ENCODE results near the gene DMAC2. TPM values are rescaled to one million over a fixed set of nuclear protein-coding genes. Genes with fewer than 3 reads are reported as not detected.
"Not testable (repeated sequence)": the region's sequence is repeated elsewhere in the genome, so short reads cannot be mapped to it uniquely, and the experiment has no call there.

Gene DMAC2
- total RNA-seq, result 62.0 and 63.7 TPM in 2 replicates

DNA sequence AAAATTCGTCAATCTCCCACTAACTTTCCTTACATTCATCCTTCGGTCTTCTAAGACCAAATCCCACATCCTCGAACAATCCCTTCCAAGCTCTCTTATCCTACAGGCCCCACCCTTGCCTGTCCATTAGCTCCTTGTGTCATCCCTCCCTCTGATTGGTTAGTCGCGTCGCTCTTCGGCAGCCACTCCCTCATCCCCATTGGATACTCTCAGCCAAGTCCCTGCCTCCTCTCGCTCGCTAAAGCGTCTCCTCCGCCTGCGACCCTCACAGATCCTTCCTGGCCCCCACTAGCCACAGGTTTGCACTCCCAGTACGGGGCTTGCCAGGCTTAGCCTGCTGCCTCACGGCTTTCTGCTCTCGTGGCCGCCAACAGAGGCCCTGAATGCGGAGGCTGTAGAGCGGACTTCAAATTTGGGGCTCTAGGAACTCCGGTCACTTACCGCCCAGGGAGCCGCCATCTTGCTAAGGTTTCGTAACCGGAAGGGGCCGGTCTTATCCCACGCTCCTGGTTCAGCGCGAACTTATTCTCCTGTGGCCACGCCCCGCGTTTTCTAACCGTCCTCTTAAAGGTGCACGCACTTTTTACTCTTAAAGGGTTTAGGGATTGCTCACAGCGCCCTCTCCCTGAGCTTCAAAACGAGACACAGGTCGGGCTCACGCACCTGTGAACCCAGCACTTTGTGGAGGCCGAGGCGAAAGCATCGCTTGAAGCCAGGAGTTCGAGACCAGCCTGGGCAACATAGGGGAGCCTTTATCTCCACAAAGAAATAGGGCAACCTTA, at the start of gene DMAC2:
Gene DMAC2 (minus strand): TSS at position 472 of the 782 bp plus-strand sequence. CDS start 13 bp downstream, at position 459.
- TF ChIP-seq, protein P1, sequence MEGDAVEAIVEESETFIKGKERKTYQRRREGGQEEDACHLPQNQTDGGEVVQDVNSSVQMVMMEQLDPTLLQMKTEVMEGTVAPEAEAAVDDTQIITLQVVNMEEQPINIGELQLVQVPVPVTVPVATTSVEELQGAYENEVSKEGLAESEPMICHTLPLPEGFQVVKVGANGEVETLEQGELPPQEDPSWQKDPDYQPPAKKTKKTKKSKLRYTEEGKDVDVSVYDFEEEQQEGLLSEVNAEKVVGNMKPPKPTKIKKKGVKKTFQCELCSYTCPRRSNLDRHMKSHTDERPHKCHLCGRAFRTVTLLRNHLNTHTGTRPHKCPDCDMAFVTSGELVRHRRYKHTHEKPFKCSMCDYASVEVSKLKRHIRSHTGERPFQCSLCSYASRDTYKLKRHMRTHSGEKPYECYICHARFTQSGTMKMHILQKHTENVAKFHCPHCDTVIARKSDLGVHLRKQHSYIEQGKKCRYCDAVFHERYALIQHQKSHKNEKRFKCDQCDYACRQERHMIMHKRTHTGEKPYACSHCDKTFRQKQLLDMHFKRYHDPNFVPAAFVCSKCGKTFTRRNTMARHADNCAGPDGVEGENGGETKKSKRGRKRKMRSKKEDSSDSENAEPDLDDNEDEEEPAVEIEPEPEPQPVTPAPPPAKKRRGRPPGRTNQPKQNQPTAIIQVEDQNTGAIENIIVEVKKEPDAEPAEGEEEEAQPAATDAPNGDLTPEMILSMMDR (IDR thresholded peaks at IDR 0.05; ENCODE audit: insufficient read depth, low read length, poor library complexity, severe bottlenecking), result peak; percentile 56
- DNase-seq (ENCODE audit: low read depth), result peak; percentile 96
- Histone ChIP-seq H3K4me3 (ENCODE audit: low read depth, low read length) (peak within 1 kb of the TSS; percentile 98), H3K27me3 (ENCODE audit: control insufficient read depth, insufficient read depth, low read length) (no peaks in the 10 kb centered on the region), H3K36me3 (ENCODE audit: control insufficient read depth, insufficient read depth, low read length) (peaks cover 1% of the 10 kb centered on the region)

DNA sequence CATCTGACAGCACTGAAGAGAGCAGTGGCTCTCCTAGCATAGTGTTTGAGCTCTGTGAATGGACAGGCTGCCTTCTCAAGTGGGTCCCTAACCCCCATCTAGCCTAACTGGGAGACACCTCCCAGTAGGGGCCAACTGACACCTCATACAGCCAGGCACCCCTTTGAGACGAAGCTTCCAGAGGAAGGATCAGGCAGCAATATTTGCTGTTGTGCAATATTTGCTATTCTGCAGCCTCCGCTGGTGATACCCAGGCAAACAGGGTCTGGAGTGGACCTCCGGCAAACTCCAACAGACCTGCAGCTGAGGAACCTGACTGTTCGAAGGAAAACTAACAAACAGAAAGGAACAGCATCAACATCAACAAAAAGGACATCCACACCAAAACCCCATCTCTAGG, 47.2 kb upstream of the DMAC2 start:
- not testable (repeated sequence) for H3K27me3 ChIP-seq (ENCODE audit: control insufficient read depth, insufficient read depth, low read length); H3K4me3 ChIP-seq (ENCODE audit: low read depth, low read length); DNase-seq (ENCODE audit: low read depth); H3K36me3 ChIP-seq (ENCODE audit: control insufficient read depth, insufficient read depth, low read length)

GRCh38 chr19:41484822-41485221, 45.1 kb upstream of the DMAC2 start:
- DNase-seq (ENCODE audit: low read depth), result no peak
- Histone ChIP-seq H3K27me3 (ENCODE audit: control insufficient read depth, insufficient read depth, low read length) (no peaks in the 10 kb centered on the region), H3K4me3 (ENCODE audit: low read depth, low read length) (no peak overlapping the region), H3K36me3 (ENCODE audit: control insufficient read depth, insufficient read depth, low read length) (no peaks in the 10 kb centered on the region)
- TF ChIP-seq, protein P1 (IDR thresholded peaks at IDR 0.05; ENCODE audit: insufficient read depth, low read length, poor library complexity, severe bottlenecking), result no peak

DNA sequence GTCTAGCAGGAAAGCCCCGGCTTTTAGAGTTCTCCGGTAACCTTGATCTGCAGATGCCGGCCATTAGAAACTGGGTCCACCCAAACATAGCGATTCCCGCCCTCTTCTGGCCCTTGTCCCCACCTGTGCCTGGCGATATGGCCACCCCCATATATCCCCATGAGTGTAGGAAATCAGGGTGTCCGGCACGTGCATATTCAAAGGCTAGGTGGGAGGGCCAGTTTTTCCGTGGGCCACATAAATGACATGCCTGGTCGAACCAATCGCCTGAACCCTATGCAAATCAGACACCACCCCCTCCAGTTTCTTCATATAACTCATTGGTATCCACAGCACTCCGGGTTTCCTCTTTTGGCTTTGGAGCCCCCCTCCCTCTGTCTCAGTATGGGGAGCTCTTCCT, 40.6 kb upstream of the DMAC2 start:
- H3K4me3 ChIP-seq (ENCODE audit: low read depth, low read length), result no peak overlapping the region
- H3K27me3 ChIP-seq (ENCODE audit: control insufficient read depth, insufficient read depth, low read length), result no peaks in the 10 kb centered on the region
- H3K36me3 ChIP-seq (ENCODE audit: control insufficient read depth, insufficient read depth, low read length), result no peaks in the 10 kb centered on the region
- no peak for DNase-seq (ENCODE audit: low read depth)
- TF ChIP-seq, protein P1 (IDR thresholded peaks at IDR 0.05; ENCODE audit: insufficient read depth, low read length, poor library complexity, severe bottlenecking), result no peak

DNA sequence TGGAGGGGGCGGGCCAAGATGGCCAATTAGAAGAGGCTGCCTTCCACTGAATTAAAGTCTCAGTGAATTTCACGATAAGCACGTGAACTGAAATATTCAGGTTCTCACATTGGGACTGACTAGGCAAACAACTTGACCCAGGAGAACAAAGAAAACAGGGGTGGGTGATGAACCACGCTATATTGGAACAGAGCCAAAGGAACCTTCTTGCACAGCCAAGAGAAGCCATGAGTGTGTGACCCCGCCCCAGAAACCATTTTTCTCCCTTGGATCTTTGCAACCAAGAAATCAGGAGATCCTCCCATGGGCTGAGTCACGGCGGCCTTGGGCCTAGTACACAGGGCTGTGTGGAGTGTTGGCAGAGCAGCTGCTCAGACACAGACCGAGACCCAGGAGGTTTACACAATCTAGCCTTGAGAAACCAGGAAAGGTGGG, 40.1 kb upstream of the DMAC2 start:
- TF ChIP-seq, protein P1 (IDR thresholded peaks at IDR 0.05; ENCODE audit: insufficient read depth, low read length, poor library complexity, severe bottlenecking), result no peak
- H3K36me3 ChIP-seq (ENCODE audit: control insufficient read depth, insufficient read depth, low read length), result no peaks in the 10 kb centered on the region
- no peak for DNase-seq (ENCODE audit: low read depth)
- no peak overlapping the region for H3K4me3 ChIP-seq (ENCODE audit: low read depth, low read length)
- no peaks in the 10 kb centered on the region for H3K27me3 ChIP-seq (ENCODE audit: control insufficient read depth, insufficient read depth, low read length)

GRCh38 chr19:41478875-41479756, 39.4 kb upstream of the DMAC2 start:
- no peaks in the 10 kb centered on the region for H3K36me3 ChIP-seq (ENCODE audit: control insufficient read depth, insufficient read depth, low read length)
- no peak for DNase-seq (ENCODE audit: low read depth)
- TF ChIP-seq, protein P1 (IDR thresholded peaks at IDR 0.05; ENCODE audit: insufficient read depth, low read length, poor library complexity, severe bottlenecking), result no peak
- H3K27me3 ChIP-seq (ENCODE audit: control insufficient read depth, insufficient read depth, low read length), result no peaks in the 10 kb centered on the region
- H3K4me3 ChIP-seq (ENCODE audit: low read depth, low read length), result no peak overlapping the region

All from kidney epithelial cell (primary cell).